NCI-H226 (cell line): ENCODE results near the gene GPR3.

Source experiments
- DNase-seq: peaks from one replicate; pipeline ENCODE4 v3.0.0-alpha.2; 2015

The GPR3 gene

GRCh38 chr1:27392096-27392777 is at the start of gene GPR3:
Gene GPR3 (plus strand): TSS chr1:27392622. CDS start chr1:27393799, 1,177 bp downstream.
- peak; percentile 81 for DNase-seq

- no peak for DNase-seq
Observed at GRCh38 chr1:27342778-27343638, 49.4 kb upstream of the GPR3 start.

GRCh38 chr1:27343639-27344025 is 48.8 kb upstream of the GPR3 start:
- DNase-seq = no peak

- DNase-seq = no peak
Observed at GRCh38 chr1:27345272-27345671, 47.1 kb upstream of the GPR3 start.

- no peak for DNase-seq
Observed at GRCh38 chr1:27346357-27346756, 46.1 kb upstream of the GPR3 start.

- DNase-seq = no peak
Observed at GRCh38 chr1:27346991-27347624, 45.3 kb upstream of the GPR3 start.

- DNase-seq = peak; percentile 66
Observed at GRCh38 chr1:27348861-27349783, 43.3 kb upstream of the GPR3 start.

GRCh38 chr1:27349784-27350662 is 42.4 kb upstream of the GPR3 start:
- DNase-seq = peak; percentile 63

- no peak for DNase-seq
Observed at GRCh38 chr1:27350663-27351540, 41.5 kb upstream of the GPR3 start.

- no peak for DNase-seq
Observed at GRCh38 chr1:27351541-27352107, 40.8 kb upstream of the GPR3 start.

- no peak for DNase-seq
Observed at GRCh38 chr1:27353166-27353565, 39.3 kb upstream of the GPR3 start.

GRCh38 chr1:27353629-27354028 is 38.8 kb upstream of the GPR3 start:
- DNase-seq = no peak

- DNase-seq = no peak
Observed at GRCh38 chr1:27355683-27356082, 36.7 kb upstream of the GPR3 start.

GRCh38 chr1:27356277-27356618 is 36.2 kb upstream of the GPR3 start:
- DNase-seq = no peak

GRCh38 chr1:27356619-27357280 is 35.7 kb upstream of the GPR3 start:
- peak; percentile 91 for DNase-seq

- DNase-seq = peak; percentile 25
Observed at GRCh38 chr1:27357281-27358037, 35.0 kb upstream of the GPR3 start.

GRCh38 chr1:27358038-27358927 is 34.1 kb upstream of the GPR3 start:
- no peak for DNase-seq

GRCh38 chr1:27358928-27359313 is 33.5 kb upstream of the GPR3 start:
- DNase-seq = no peak
